ENCODE measurements around the gene DNAH7. TPM values are rescaled to one million over a fixed set of nuclear protein-coding genes. Genes with fewer than 3 reads are reported as not detected.

DNAH7 gene
- total and polyA plus RNA-seq, 2 of the 8 experiments (the other 6 are each of a cell fraction or from before 2014, with no cell fraction given), result 0.07 to 0.08 TPM

DNA sequence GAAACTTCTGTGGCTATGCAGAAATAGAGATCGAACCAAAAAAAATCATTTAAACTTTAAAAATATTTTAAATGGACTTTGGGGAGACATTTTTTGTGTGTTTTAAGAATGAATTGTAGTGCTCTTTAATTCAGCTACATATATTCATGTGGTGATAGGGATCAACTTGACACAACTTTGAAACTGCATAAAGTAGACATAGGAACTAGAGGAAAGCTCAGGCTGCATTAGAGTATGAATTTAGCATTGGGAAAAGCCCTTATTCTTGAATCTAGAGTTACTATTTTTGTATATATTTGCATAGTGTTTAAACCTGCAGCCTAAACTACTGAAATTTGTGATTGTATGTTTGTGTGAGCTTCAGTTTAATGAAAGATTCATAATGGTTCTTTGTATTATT, 333.3 kb downstream of the DNAH7 start:
- Histone ChIP-seq H2BK120ac (replicated peaks; ENCODE audit: low read depth, low read length) (no peak overlapping the region), H3K4me2 (ENCODE audit: insufficient read depth in 1 of 2, low read depth in 2 of 2, low read length in 2 of 2) (no peak overlapping the region), H3K9ac (replicated peaks in 1 of 4; ENCODE audit: extremely low read depth in 1 of 4, low read depth in 3 of 4, low read length in 3 of 4) (no peak overlapping the region), H4K5ac (ENCODE audit: insufficient read length, low read depth, low read length) (no peak overlapping the region), H3K23me2 (ENCODE audit: low read depth, low read length) (no peaks in the 10 kb centered on the region), H3K9me3 (ENCODE audit: insufficient read depth in 2 of 2, low read depth in 1 of 2, low read length in 1 of 2) (no peaks in the 10 kb centered on the region), H3K56ac (replicated peaks; ENCODE audit: insufficient read length, low read depth, low read length) (no peak overlapping the region), H3K27me3 (replicated peaks in 1 of 4; ENCODE audit: control insufficient read depth in 3 of 4, extremely low read depth in 1 of 4, insufficient read depth in 3 of 4, low read length in 3 of 4) (no peaks in the 10 kb centered on the region), H4K91ac (replicated peaks; ENCODE audit: insufficient read length, low read length) (no peak overlapping the region), H3K79me2 (ENCODE audit: control insufficient read depth in 1 of 2, insufficient read depth in 2 of 2, low read length in 2 of 2) (no peaks in the 10 kb centered on the region), H3K4me1 (replicated peaks in 1 of 4; ENCODE audit: control insufficient read depth in 3 of 4, insufficient read depth in 4 of 4, low read length in 3 of 4) (no peaks in the 10 kb centered on the region), H3K4me3 (ENCODE audit: extremely low read depth in 1 of 4, insufficient read depth in 2 of 4, low read depth in 3 of 4, low read length in 4 of 4) (no peak overlapping the region), H2AFZ (ENCODE audit: low read length) (no peak overlapping the region), H2BK15ac (ENCODE audit: low read length) (no peak overlapping the region), H3K79me1 (ENCODE audit: low read depth, low read length) (no peaks in the 10 kb centered on the region), H3K27ac (ENCODE audit: low read depth, low read length) (no peak overlapping the region), H3K18ac (ENCODE audit: extremely low read depth, low read length) (no peak overlapping the region), H4K20me1 (replicated peaks in 1 of 2; ENCODE audit: control insufficient read depth in 1 of 2, insufficient read depth in 2 of 2, low read length in 2 of 2) (no peaks in the 10 kb centered on the region), H2BK12ac (ENCODE audit: low read depth, low read length) (no peak overlapping the region), H3K4ac (replicated peaks; ENCODE audit: insufficient read length, low read depth, low read length) (no peak overlapping the region), H3K36me3 (ENCODE audit: control insufficient read depth in 2 of 4, insufficient read depth in 4 of 4, low read length in 3 of 4) (peaks cover 2 to 40% (median 22%) of the 10 kb centered on the region in 4 experiments; a peak in 6 of 8 replicates), H3K14ac (ENCODE audit: insufficient read length) (no peak overlapping the region), H3K23ac (ENCODE audit: insufficient read length) (no peak overlapping the region), H2BK5ac (ENCODE audit: low read depth, low read length) (no peak overlapping the region), H2BK20ac (ENCODE audit: low read length) (no peak overlapping the region), H4K8ac (ENCODE audit: extremely low read depth, insufficient read depth, low read length) (no peak overlapping the region), H2AK5ac (ENCODE audit: low read depth, low read length) (no peak overlapping the region)
- ChIA-PET POLR2A (ENCODE audit: partially characterized antibody) (no interaction called here), CTCF (ENCODE audit: partially characterized antibody) (interaction anchor here (0.9 to 1.2 kb wide), 4 partner anchors 8 to 238 kb away, joined by 3 to 4 read pairs (median 3); no protein-coding TSS in a partner anchor)
- DNase-seq (ENCODE audit: low read depth in 1 of 2, low spot score in 2 of 2) (no peak), FAIRE-seq (no peak)
- WGBS, 2 experiments (ENCODE audit: extremely low coverage in 1 of 2, insufficient coverage in 1 of 2, insufficient read length in 1 of 2, insufficient replicate concordance in 2 of 2, low coverage in 1 of 2, low lambda C conversion rate in 2 of 2, missing lambda C conversion rate in 1 of 2), result 91% methylated on average over 1 of the region's 1 CpG; no CpG with 5 or more reads in 1 of the 2 experiments
- no peak for TF ChIP-seq CREB1 (IDR thresholded peaks at IDR 0.05)
